ENCODE data around the gene CAMK1D.

Gene CAMK1D

DNA sequence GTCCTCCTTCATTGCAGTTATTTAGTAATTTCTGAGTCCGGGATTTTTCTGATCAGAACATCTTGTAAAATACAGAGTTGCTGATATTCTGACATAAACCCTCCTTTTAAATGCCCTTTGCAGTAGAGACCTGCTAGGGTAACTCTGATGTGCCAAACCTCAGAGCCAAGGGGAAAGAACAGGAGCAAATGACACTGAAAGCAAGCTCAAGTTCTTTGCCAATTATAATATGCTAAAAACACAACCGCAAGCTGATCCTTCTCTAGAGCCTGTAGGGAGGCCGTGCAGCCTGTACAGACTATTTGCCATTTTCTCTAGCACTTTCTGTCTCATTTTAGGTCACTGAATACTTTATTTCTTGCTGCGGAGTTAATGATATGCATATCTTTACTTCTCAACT lies 240.4 kb downstream of the CAMK1D start:
- H2AFZ ChIP-seq (ENCODE audit: low read length): no peak overlapping the region
- H3K4me2 ChIP-seq (ENCODE audit: low read length): no peak overlapping the region
- no peaks in the 10 kb centered on the region for H3K79me2 ChIP-seq (ENCODE audit: insufficient read depth, low read length)
- no peaks in the 10 kb centered on the region for H3K9me3 ChIP-seq (ENCODE audit: low read length)
- TF ChIP-seq EZH2 (IDR thresholded peaks at IDR 0.05; ENCODE audit: borderline replicate concordance, low read length) (no peak), CTCF (IDR thresholded peaks at IDR 0.05; ENCODE audit: low read length) (no peak)
- no peaks in the 10 kb centered on the region for H3K27me3 ChIP-seq (ENCODE audit: insufficient read depth, low read length)
- no peaks in the 10 kb centered on the region for H3K36me3 ChIP-seq (ENCODE audit: insufficient read depth, low read length)
- H4K20me1 ChIP-seq (ENCODE audit: insufficient read depth, low read length): no peaks in the 10 kb centered on the region
- H3K9ac ChIP-seq (ENCODE audit: low read length): no peak overlapping the region
- H3K9me2 ChIP-seq (ENCODE audit: low read depth, low read length): no peaks in the 10 kb centered on the region
- H3K4me1 ChIP-seq (ENCODE audit: insufficient read depth, low read length, severe bottlenecking): no peaks in the 10 kb centered on the region
- H3K27ac ChIP-seq (ENCODE audit: low read depth, low read length, poor library complexity, severe bottlenecking): no peak overlapping the region
- H3K4me3 ChIP-seq (ENCODE audit: low read depth, low read length, poor library complexity, severe bottlenecking): no peak overlapping the region
- no peaks in the 10 kb centered on the region for H3F3A ChIP-seq (ENCODE audit: insufficient read depth, low read length)

DNA sequence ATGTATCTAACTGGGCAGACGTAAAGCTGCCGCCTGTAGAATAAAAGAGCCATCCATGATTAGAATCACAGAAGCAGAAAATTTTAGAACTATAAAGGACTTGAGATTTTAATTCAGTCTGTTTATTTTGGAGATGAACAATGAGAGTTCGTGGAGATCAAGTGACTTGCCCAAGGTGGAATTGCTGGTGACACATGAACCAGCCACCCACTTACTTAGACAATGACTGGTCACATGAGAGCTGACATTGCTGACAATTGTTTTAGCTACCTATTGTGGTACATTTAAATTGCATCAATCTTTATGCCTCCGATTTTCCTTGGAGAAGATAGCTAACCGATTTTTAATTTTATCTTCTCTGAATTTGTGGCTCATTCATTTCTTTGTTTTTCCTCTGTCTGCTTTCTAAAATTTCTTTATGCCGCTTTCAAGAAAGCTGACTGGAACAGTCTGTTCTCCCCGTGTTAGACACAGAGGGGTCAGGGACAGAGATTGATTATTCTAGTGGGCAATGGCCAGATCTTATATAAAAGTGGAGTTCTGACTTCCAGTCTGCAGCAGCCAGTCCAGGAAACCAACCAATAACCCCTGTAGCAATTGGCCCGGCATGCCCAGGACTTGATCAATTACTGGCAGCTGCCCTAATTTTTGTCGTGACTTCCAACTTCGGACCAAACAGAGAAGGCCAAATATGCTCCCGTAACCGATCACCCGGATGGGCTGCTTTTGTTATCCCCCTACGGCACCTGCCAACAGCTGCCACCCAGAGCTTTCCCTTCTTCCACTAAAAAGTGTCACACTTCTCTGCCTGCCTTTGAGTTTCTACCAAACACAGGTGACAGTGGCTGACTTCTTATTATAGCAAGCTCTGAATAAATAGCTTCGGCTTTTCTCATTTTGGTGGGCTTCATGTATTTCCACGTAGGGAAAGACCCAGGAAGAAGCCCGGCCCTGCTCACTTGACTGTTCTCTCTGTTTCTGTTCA lies 241.6 kb downstream of the CAMK1D start:
- Histone ChIP-seq H3K9ac (ENCODE audit: low read length) (no peak overlapping the region), H3K4me3 (ENCODE audit: low read depth, low read length, poor library complexity, severe bottlenecking) (no peak overlapping the region), H4K20me1 (ENCODE audit: insufficient read depth, low read length) (no peaks in the 10 kb centered on the region), H3F3A (ENCODE audit: insufficient read depth, low read length) (no peaks in the 10 kb centered on the region), H3K36me3 (ENCODE audit: insufficient read depth, low read length) (no peaks in the 10 kb centered on the region), H3K79me2 (ENCODE audit: insufficient read depth, low read length) (no peaks in the 10 kb centered on the region), H3K27ac (ENCODE audit: low read depth, low read length, poor library complexity, severe bottlenecking) (no peak overlapping the region), H3K9me3 (ENCODE audit: low read length) (no peaks in the 10 kb centered on the region), H3K27me3 (ENCODE audit: insufficient read depth, low read length) (no peaks in the 10 kb centered on the region), H3K4me1 (ENCODE audit: insufficient read depth, low read length, severe bottlenecking) (no peaks in the 10 kb centered on the region), H3K4me2 (ENCODE audit: low read length) (no peak overlapping the region), H3K9me2 (ENCODE audit: low read depth, low read length) (no peaks in the 10 kb centered on the region), H2AFZ (ENCODE audit: low read length) (no peak overlapping the region)
- TF ChIP-seq EZH2 (IDR thresholded peaks at IDR 0.05; ENCODE audit: borderline replicate concordance, low read length) (no peak), CTCF (IDR thresholded peaks at IDR 0.05; ENCODE audit: low read length) (no peak)

GRCh38 chr10:12592967-12593366 lies 243.6 kb downstream of the CAMK1D start:
- Histone ChIP-seq H3K27ac (ENCODE audit: low read depth, low read length, poor library complexity, severe bottlenecking) (no peak overlapping the region), H3K9me2 (ENCODE audit: low read depth, low read length) (no peaks in the 10 kb centered on the region), H3K4me3 (ENCODE audit: low read depth, low read length, poor library complexity, severe bottlenecking) (no peak overlapping the region), H3K4me2 (ENCODE audit: low read length) (no peak overlapping the region), H4K20me1 (ENCODE audit: insufficient read depth, low read length) (no peaks in the 10 kb centered on the region), H3K9ac (ENCODE audit: low read length) (no peak overlapping the region), H3K36me3 (ENCODE audit: insufficient read depth, low read length) (no peaks in the 10 kb centered on the region), H3K79me2 (ENCODE audit: insufficient read depth, low read length) (no peaks in the 10 kb centered on the region), H3F3A (ENCODE audit: insufficient read depth, low read length) (no peaks in the 10 kb centered on the region), H2AFZ (ENCODE audit: low read length) (no peak overlapping the region), H3K4me1 (ENCODE audit: insufficient read depth, low read length, severe bottlenecking) (no peaks in the 10 kb centered on the region), H3K27me3 (ENCODE audit: insufficient read depth, low read length) (no peaks in the 10 kb centered on the region), H3K9me3 (ENCODE audit: low read length) (no peaks in the 10 kb centered on the region)
- TF ChIP-seq CTCF (IDR thresholded peaks at IDR 0.05; ENCODE audit: low read length): no peak
- TF ChIP-seq EZH2 (IDR thresholded peaks at IDR 0.05; ENCODE audit: borderline replicate concordance, low read length): no peak
